Gastroesophageal sphincter (tissue), 3 donors: ENCODE results near the gene LRRC28.

Experiments
- POLR2A ChIP-seq, 2 donors: fragments of 450-650 bp; IDR thresholded peaks; one replicate each; pipeline ENCODE4 v1.6.1; 2017; ENCODE audit warnings: antibody characterized with exemption in 2 of 2, mild to moderate bottlenecking in 2 of 2, moderate library complexity in 1 of 2
- TF ChIP-seq, protein P1 (sequence below), 4 experiments: fragments of 200-600 bp in 2 of 4; fragments of 450-650 bp in 2 of 4; sonication (generic) in 1 of 4; IDR thresholded peaks; one replicate each; pipeline ENCODE4 v1.5.1; 2017 to 2019; ENCODE audit warnings: antibody characterized with exemption in 4 of 4, mild to moderate bottlenecking in 2 of 4, moderate library complexity in 2 of 4

DNA sequence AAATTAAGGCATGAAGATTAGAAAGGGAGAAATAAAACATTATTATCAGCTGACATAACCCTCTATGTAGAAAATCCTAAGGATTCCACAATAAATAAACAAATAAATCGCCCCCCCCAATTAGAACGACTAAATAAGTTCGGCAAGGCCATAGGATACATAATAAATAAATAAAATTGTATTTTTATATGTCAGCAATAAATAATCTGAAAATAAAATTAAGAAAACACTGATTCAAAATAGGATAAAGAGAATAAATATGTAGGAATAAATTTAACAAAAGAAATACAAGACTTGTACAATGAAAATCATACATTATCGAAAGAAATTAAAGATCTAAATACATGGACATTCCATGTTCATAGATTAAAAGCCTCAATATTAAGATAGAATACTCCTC is 7.0 kb upstream of the LRRC28 start:
- TF ChIP-seq, protein P1, sequence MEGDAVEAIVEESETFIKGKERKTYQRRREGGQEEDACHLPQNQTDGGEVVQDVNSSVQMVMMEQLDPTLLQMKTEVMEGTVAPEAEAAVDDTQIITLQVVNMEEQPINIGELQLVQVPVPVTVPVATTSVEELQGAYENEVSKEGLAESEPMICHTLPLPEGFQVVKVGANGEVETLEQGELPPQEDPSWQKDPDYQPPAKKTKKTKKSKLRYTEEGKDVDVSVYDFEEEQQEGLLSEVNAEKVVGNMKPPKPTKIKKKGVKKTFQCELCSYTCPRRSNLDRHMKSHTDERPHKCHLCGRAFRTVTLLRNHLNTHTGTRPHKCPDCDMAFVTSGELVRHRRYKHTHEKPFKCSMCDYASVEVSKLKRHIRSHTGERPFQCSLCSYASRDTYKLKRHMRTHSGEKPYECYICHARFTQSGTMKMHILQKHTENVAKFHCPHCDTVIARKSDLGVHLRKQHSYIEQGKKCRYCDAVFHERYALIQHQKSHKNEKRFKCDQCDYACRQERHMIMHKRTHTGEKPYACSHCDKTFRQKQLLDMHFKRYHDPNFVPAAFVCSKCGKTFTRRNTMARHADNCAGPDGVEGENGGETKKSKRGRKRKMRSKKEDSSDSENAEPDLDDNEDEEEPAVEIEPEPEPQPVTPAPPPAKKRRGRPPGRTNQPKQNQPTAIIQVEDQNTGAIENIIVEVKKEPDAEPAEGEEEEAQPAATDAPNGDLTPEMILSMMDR (IDR thresholded peaks at IDR 0.05): no peak
- TF ChIP-seq POLR2A (IDR thresholded peaks at IDR 0.05): no peak
